Bronchial epithelial cell (primary cell): ENCODE measurements around the gene GPR180. TPM values are rescaled to one million over a fixed set of nuclear protein-coding genes. Genes with fewer than 3 reads are reported as not detected.

Experiments used
- DNase-seq: peaks from one replicate; pipeline ENCODE4 v3.0.0-alpha.2; 2010; ENCODE audit warnings: low read depth
- FAIRE-seq: peaks from 2 replicates; lab custom pipeline; 2011; peaks lifted over from hg19 to GRCh38; lab: Jason Lieb, UNC
- H3K27me3 ChIP-seq: 2 replicates; pipeline ENCODE4 v1.5.1; 2011; ENCODE audit warnings: low read length; ENCODE audit not compliant: control insufficient read depth, insufficient read depth
- H3K36me3 ChIP-seq: 2 replicates; pipeline ENCODE4 v1.5.1; 2011; ENCODE audit warnings: low read length; ENCODE audit not compliant: control insufficient read depth, insufficient read depth
- H3K4me3 ChIP-seq: 2 replicates; pipeline ENCODE4 v1.5.1; 2011; ENCODE audit warnings: mild to moderate bottlenecking, low read depth, low read length, control low read depth
- CTCF ChIP-seq: IDR thresholded peaks from 2 replicates; pipeline ENCODE4 v1.5.1; 2011; ENCODE audit warnings: mild to moderate bottlenecking, moderate library complexity, low read length, control low read depth, inconsistent platforms; ENCODE audit not compliant: insufficient read depth, severe bottlenecking
- total RNA-seq: library from RNA; depleted of rRNA; stranded (reverse); fragments of >200 nt; gene quantifications from 2 replicates; pipeline ENCODE4 v1.2.1, GENCODE V29; 2014

GPR180 gene
- total RNA-seq, 1 donor from 2014 or later = 12.4 TPM

DNA sequence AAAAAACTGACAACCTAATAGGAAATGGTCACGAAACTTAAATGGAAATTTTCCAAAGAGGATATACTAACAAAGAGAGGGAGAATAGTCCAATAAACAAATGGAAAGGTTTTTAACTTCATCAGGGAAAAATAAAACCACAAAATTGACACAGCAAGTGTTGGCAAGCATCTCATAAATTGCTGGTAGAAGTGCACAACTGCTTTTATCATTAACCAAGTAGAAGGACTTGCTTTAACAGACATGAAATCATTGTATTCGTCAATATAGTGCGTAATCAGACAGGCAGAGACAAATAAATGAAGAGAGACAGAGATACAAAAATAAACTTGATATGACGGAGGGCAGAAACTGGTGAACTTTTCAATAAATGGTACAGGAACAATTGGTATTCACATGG lies 13.1 kb upstream of the GPR180 start:
- FAIRE-seq = no peak

DNA sequence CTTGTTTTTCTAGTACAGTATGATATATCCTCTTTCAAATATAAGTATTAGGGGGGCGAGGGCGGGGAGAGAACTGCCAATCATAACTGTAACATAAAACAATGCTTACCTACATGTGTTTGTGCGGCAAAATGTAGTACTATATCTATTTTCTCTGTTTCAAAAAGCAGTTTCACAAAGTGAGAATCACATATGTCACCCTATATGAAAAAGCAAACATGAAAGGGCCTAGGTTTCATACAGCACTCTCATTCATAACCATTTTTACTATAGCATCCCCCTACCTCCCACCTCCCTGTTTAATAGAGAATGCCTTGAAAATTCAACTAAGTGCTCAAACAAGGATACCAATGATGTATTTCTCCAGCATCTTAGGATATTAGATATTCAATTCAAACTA lies 10.9 kb upstream of the GPR180 start:
- H3K36me3 ChIP-seq = peaks cover 2% of the 10 kb centered on the region
- H3K27me3 ChIP-seq = no peaks in the 10 kb centered on the region
- DNase-seq (no peak), FAIRE-seq (no peak)
- TF ChIP-seq CTCF = no peak
- no peak overlapping the region for H3K4me3 ChIP-seq

More for the DNA sequence above, 13.1 kb upstream of the GPR180 start:
- no peak for DNase-seq
- peaks cover 4% of the 10 kb centered on the region for H3K36me3 ChIP-seq
- no peaks in the 10 kb centered on the region for H3K27me3 ChIP-seq
- no peak for TF ChIP-seq CTCF
- no peak overlapping the region for H3K4me3 ChIP-seq

DNA sequence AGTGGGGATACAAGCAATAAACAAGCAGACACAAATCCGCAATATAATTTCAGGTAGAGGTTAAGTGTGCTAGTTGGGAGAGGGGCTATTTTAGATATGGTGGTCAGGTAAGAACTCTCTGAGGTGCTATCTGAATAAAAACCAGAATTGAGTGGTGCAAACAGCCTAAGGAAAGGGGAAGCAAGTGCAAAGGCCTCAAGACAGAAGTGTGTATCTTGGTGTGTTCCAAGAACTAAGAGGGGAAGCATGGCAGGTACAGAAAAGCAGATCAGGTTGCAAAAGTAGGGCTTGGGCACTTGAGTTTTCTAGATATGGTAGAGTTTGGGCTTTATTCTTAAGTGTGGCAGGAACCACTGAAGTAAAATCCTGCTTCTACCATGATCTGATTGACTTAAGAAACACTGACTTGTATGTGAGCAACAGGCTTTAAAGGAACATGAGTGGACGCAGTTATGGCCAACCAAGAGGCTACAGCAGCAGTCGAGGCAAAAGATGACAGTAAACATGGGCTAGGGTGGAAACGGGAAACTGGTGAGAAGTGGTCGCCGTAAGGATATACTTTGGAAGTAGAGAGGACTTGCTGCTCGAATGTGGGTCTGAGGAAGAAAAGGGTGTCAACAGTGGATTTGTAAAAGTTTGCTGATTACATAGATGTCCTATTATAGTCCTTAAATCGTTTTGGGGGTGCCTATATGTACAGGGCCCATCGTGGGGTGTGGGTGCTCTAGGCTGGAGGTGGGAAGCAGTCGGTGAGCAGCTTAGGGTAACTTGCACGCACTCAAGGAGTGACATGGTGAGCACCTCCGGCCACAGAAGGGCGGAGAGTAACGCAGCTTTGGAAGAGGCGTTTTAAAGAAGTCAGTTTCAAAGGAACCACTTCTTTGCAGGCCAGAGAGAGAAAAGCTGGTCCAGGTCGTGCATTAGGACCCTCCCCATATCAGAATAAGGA lies 6.4 kb upstream of the GPR180 start:
- no peaks in the 10 kb centered on the region for H3K27me3 ChIP-seq
- no peak for FAIRE-seq
- H3K36me3 ChIP-seq = peaks cover 2% of the 10 kb centered on the region
- no peak for TF ChIP-seq CTCF
- H3K4me3 ChIP-seq = peak overlapping the region; percentile 90
- DNase-seq = peak; percentile 37

- peak within 1 kb of the TSS; percentile 90 for H3K4me3 ChIP-seq
- FAIRE-seq = no peak
- DNase-seq = peak; percentile 75
- TF ChIP-seq CTCF = peak; percentile 7
- peaks cover 2% of the 10 kb centered on the region for H3K36me3 ChIP-seq
- no peaks in the 10 kb centered on the region for H3K27me3 ChIP-seq
Measured at GRCh38 chr13:94595950-94596574, 5.6 kb upstream of the GPR180 start, which contains the start of gene TGDS. Gene TGDS (minus strand): TSS chr13:94596152. CDS start chr13:94596136, 16 bp downstream.

- FAIRE-seq (no peak), DNase-seq (no peak)
- Histone ChIP-seq H3K27me3 (no peaks in the 10 kb centered on the region), H3K4me3 (peak overlapping the region; percentile 90), H3K36me3 (peaks cover 2% of the 10 kb centered on the region)
- no peak for TF ChIP-seq CTCF
Measured at GRCh38 chr13:94596575-94596971, 5.1 kb upstream of the GPR180 start.
